Measurements from ENCODE around the gene CNTNAP2.

DNA sequence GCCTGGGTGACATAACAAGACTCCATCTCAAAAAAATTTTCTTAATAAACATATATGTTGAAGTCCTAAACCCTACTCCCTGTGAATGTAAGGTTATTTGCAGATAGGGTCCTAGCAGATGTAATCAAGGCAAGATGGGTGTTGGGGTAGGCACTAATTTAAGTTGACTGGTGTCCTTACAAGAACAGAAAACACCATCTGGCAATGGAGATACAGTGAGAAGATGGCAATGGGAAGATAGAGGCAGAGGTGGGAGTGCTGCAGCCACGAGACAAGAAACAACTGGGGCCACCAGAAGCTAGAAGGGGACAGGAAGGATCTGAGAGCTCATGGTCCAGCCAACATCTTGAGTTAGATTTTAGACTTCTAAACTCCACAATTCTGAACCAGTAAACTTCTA lies 606.4 kb downstream of the CNTNAP2 start:
- TF ChIP-seq JUN (IDR thresholded peaks at IDR 0.05; ENCODE audit: borderline replicate concordance, low read depth, low read length) (no peak), JUN (CRISPR knock-in tag; IDR thresholded peaks at IDR 0.05; ENCODE audit: borderline replicate concordance) (no peak), EGR1 (conservative IDR thresholded peaks at IDR 0.05) (no peak), POLR2AphosphoS2 (IDR thresholded peaks at IDR 0.05; ENCODE audit: low read length) (no peak), ESRRB (CRISPR knock-in tag; IDR thresholded peaks at IDR 0.05; ENCODE audit: borderline replicate concordance) (no peak)
- TF ChIP-seq, protein P1, sequence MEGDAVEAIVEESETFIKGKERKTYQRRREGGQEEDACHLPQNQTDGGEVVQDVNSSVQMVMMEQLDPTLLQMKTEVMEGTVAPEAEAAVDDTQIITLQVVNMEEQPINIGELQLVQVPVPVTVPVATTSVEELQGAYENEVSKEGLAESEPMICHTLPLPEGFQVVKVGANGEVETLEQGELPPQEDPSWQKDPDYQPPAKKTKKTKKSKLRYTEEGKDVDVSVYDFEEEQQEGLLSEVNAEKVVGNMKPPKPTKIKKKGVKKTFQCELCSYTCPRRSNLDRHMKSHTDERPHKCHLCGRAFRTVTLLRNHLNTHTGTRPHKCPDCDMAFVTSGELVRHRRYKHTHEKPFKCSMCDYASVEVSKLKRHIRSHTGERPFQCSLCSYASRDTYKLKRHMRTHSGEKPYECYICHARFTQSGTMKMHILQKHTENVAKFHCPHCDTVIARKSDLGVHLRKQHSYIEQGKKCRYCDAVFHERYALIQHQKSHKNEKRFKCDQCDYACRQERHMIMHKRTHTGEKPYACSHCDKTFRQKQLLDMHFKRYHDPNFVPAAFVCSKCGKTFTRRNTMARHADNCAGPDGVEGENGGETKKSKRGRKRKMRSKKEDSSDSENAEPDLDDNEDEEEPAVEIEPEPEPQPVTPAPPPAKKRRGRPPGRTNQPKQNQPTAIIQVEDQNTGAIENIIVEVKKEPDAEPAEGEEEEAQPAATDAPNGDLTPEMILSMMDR (IDR thresholded peaks at IDR 0.05 in 2 of 3, conservative IDR thresholded peaks at IDR 0.05 in 1 of 3; ENCODE audit: insufficient read depth in 2 of 3, low read depth in 1 of 3, low read length in 3 of 3) = no peak
- TF ChIP-seq, protein P2, sequence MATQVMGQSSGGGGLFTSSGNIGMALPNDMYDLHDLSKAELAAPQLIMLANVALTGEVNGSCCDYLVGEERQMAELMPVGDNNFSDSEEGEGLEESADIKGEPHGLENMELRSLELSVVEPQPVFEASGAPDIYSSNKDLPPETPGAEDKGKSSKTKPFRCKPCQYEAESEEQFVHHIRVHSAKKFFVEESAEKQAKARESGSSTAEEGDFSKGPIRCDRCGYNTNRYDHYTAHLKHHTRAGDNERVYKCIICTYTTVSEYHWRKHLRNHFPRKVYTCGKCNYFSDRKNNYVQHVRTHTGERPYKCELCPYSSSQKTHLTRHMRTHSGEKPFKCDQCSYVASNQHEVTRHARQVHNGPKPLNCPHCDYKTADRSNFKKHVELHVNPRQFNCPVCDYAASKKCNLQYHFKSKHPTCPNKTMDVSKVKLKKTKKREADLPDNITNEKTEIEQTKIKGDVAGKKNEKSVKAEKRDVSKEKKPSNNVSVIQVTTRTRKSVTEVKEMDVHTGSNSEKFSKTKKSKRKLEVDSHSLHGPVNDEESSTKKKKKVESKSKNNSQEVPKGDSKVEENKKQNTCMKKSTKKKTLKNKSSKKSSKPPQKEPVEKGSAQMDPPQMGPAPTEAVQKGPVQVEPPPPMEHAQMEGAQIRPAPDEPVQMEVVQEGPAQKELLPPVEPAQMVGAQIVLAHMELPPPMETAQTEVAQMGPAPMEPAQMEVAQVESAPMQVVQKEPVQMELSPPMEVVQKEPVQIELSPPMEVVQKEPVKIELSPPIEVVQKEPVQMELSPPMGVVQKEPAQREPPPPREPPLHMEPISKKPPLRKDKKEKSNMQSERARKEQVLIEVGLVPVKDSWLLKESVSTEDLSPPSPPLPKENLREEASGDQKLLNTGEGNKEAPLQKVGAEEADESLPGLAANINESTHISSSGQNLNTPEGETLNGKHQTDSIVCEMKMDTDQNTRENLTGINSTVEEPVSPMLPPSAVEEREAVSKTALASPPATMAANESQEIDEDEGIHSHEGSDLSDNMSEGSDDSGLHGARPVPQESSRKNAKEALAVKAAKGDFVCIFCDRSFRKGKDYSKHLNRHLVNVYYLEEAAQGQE (IDR thresholded peaks at IDR 0.05; ENCODE audit: borderline replicate concordance) = no peak
- TF ChIP-seq, protein P2 (CRISPR knock-in tag; IDR thresholded peaks at IDR 0.05; ENCODE audit: low read depth) = no peak
- TF ChIP-seq, protein P3, sequence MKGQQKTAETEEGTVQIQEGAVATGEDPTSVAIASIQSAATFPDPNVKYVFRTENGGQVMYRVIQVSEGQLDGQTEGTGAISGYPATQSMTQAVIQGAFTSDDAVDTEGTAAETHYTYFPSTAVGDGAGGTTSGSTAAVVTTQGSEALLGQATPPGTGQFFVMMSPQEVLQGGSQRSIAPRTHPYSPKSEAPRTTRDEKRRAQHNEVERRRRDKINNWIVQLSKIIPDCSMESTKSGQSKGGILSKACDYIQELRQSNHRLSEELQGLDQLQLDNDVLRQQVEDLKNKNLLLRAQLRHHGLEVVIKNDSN (CRISPR knock-in tag; IDR thresholded peaks at IDR 0.05) = no peak
